GM21786 (cell line): Measurements from ENCODE around the gene TAMALIN.

Experiments
- ATAC-seq: cut with Tn5 transposase; IDR thresholded peaks from one replicate; pipeline ENCODE4 v1.9.1; 2021; ENCODE audit not compliant: unreplicated experiment

Gene TAMALIN

GRCh38 chr12:52054231-52054832, 47.6 kb downstream of the TAMALIN start:
- no peak for ATAC-seq

- ATAC-seq: no peak
These were observed 48.3 kb downstream of the TAMALIN start for GRCh38 chr12:52054833-52055730.

- ATAC-seq: no peak
These were observed 49.3 kb downstream of the TAMALIN start for GRCh38 chr12:52055731-52056711.

- no peak for ATAC-seq
These were observed 50.3 kb downstream of the TAMALIN start for GRCh38 chr12:52056801-52057637.

GRCh38 chr12:52057638-52058576, 51.2 kb downstream of the TAMALIN start:
- ATAC-seq: no peak

- ATAC-seq: no peak
These were observed 52.0 kb downstream of the TAMALIN start for GRCh38 chr12:52058631-52059361.

- no peak for ATAC-seq
These were observed 53.1 kb downstream of the TAMALIN start for GRCh38 chr12:52059582-52060497.

GRCh38 chr12:52060498-52061177, 53.9 kb downstream of the TAMALIN start:
- ATAC-seq: no peak

- no peak for ATAC-seq
These were observed 54.9 kb downstream of the TAMALIN start for GRCh38 chr12:52061470-52062166.

GRCh38 chr12:52062167-52063081, 55.7 kb downstream of the TAMALIN start:
- no peak for ATAC-seq

GRCh38 chr12:52063082-52063924, 56.6 kb downstream of the TAMALIN start:
- ATAC-seq: no peak

- ATAC-seq: no peak
These were observed 57.4 kb downstream of the TAMALIN start for GRCh38 chr12:52063981-52064649.
